Measurements from ENCODE around the gene CHIT1.
"Not testable (repeated sequence)": the region's sequence is repeated elsewhere in the genome, so short reads cannot be mapped to it uniquely, and the experiment has no call there.

Gene CHIT1

GRCh38 chr1:203252678-203253077, 23.2 kb upstream of the CHIT1 start:
- Histone ChIP-seq H3K4me2 (no peak overlapping the region), H3K27ac (no peak overlapping the region), H3K9me3 (replicated peaks in 1 of 11) (peaks cover 0 to 40% (median 12%) of the 10 kb centered on the region in 11 experiments; a peak in 13 of 22 replicates), H3K36me3 (no peaks in the 10 kb centered on the region), H3K4me3 (no peak overlapping the region), H3K27me3 (no peaks in the 10 kb centered on the region), H3K9ac (no peak overlapping the region), H4K20me1 (no peaks in the 10 kb centered on the region), H3K4me1 (peaks cover 0 to 3% (median 0%) of the 10 kb centered on the region in 10 experiments; a peak in 1 of 20 replicates)
- no peak for TF ChIP-seq Cebpa-rat (IDR thresholded peaks at IDR 0.05)

DNA sequence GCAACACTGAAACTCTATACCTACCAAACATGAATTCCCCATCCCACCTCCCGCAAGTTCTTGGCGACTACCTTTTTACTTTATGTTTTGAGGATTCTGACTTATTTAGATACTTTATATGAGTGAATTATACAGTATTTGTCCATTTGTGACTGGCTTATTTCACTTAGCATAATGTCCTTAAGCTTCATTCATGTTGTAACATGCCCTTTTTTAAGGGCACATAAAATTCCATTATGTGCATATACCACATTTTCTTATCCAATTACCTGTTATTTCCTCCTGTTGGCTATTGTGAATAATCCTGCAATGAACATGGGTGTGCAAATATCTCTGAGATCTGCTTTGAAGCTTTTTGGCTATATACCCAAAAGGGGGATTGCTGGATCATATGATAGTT, 22.0 kb upstream of the CHIT1 start:
- no peak for TF ChIP-seq Cebpa-rat (IDR thresholded peaks at IDR 0.05)
- H3K27ac ChIP-seq = no peak overlapping the region
- no peaks in the 10 kb centered on the region for H3K27me3 ChIP-seq
- no peak overlapping the region for H3K9ac ChIP-seq
- H4K20me1 ChIP-seq = no peaks in the 10 kb centered on the region
- H3K9me3 ChIP-seq (replicated peaks in 1 of 11) = peaks cover 0 to 34% (median 6%) of the 10 kb centered on the region in 11 experiments; a peak in 13 of 22 replicates
- H3K4me3 ChIP-seq = no peak overlapping the region
- H3K36me3 ChIP-seq = no peaks in the 10 kb centered on the region
- H3K4me2 ChIP-seq = no peak overlapping the region
- H3K4me1 ChIP-seq = peaks cover 0 to under 1% (median 0%) of the 10 kb centered on the region in 10 experiments; a peak in 1 of 20 replicates

DNA sequence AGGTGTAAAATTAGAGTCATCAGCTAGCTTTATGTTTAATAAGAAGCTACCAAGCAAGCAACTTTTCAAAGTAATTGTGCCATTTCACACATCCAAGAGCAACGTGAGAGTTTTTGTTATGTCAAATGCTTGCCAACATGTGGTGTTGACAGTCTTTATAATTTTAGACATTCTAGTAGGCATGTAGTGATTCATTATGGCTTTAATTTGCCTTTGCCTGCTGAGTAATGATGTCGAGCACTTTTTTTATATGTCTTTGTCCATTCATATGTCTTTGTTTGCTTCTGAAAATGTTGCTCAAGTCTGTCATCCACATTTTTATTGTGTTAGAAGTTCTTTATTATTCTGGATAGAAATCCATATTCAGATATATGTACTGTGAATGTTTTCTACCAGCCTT, 21.4 kb upstream of the CHIT1 start:
- no peak for TF ChIP-seq Cebpa-rat (IDR thresholded peaks at IDR 0.05)
- Histone ChIP-seq H3K27me3 (no peaks in the 10 kb centered on the region), H3K4me1 (no peaks in the 10 kb centered on the region), H3K9me3 (replicated peaks in 1 of 11) (peaks cover 0 to 32% (median 5%) of the 10 kb centered on the region in 11 experiments; a peak in 7 of 22 replicates), H3K4me3 (no peak overlapping the region), H3K9ac (no peak overlapping the region), H3K4me2 (no peak overlapping the region), H3K36me3 (no peaks in the 10 kb centered on the region), H4K20me1 (no peaks in the 10 kb centered on the region), H3K27ac (no peak overlapping the region)

GRCh38 chr1:203244776-203245175, 15.3 kb upstream of the CHIT1 start:
- no peaks in the 10 kb centered on the region for H4K20me1 ChIP-seq
- TF ChIP-seq Cebpa-rat (IDR thresholded peaks at IDR 0.05) = no peak
- no peaks in the 10 kb centered on the region for H3K27me3 ChIP-seq
- H3K4me1 ChIP-seq = peaks cover 1 to 9% (median 3%) of the 10 kb centered on the region in 10 experiments
- no peak overlapping the region for H3K4me3 ChIP-seq
- H3K9me3 ChIP-seq (replicated peaks in 1 of 11) = peaks cover 0 to 6% (median 0%) of the 10 kb centered on the region in 11 experiments; a peak in 2 of 22 replicates
- no peak overlapping the region for H3K9ac ChIP-seq
- no peaks in the 10 kb centered on the region for H3K36me3 ChIP-seq
- no peak overlapping the region for H3K4me2 ChIP-seq
- no peak overlapping the region for H3K27ac ChIP-seq

- not testable (repeated sequence) for H4K20me1 ChIP-seq, H3K4me3 ChIP-seq, H3K27me3 ChIP-seq, H3K27ac ChIP-seq, H3K9ac ChIP-seq, H3K4me2 ChIP-seq, H3K36me3 ChIP-seq
- Histone ChIP-seq H3K9me3 (replicated peaks in 1 of 11) (peaks cover 4 to 16% (median 10%) of the 10 kb centered on the region in 11 experiments), H3K4me1 (peaks cover 17 to 28% (median 21%) of the 10 kb centered on the region in 10 experiments)
Observed at GRCh38 chr1:203241708-203242107, 12.2 kb upstream of the CHIT1 start.

- H3K27me3 ChIP-seq = no peaks in the 10 kb centered on the region
- TF ChIP-seq Cebpa-rat (IDR thresholded peaks at IDR 0.05) = no peak
- H3K4me3 ChIP-seq = no peak overlapping the region
- H3K4me1 ChIP-seq = peaks cover 17 to 28% (median 21%) of the 10 kb centered on the region in 10 experiments
- peaks cover 0 to 6% (median 0%) of the 10 kb centered on the region in 11 experiments; a peak in 1 of 22 replicates for H3K36me3 ChIP-seq
- peaks cover 24 to 36% (median 29%) of the 10 kb centered on the region in 11 experiments for H3K9me3 ChIP-seq (replicated peaks in 1 of 11)
- peak overlapping the region in 3 of 11 experiments; percentile 41 to 50 (median 48); a peak in 4 of 22 replicates for H3K27ac ChIP-seq
- no peaks in the 10 kb centered on the region for H4K20me1 ChIP-seq
- H3K9ac ChIP-seq = peak overlapping the region in 3 of 11 experiments; percentile 8 to 43 (median 27); a peak in 4 of 22 replicates
- peak overlapping the region; percentile 43 to 95 (median 58) for H3K4me2 ChIP-seq
Observed at GRCh38 chr1:203239526-203240305, 10.2 kb upstream of the CHIT1 start.

DNA sequence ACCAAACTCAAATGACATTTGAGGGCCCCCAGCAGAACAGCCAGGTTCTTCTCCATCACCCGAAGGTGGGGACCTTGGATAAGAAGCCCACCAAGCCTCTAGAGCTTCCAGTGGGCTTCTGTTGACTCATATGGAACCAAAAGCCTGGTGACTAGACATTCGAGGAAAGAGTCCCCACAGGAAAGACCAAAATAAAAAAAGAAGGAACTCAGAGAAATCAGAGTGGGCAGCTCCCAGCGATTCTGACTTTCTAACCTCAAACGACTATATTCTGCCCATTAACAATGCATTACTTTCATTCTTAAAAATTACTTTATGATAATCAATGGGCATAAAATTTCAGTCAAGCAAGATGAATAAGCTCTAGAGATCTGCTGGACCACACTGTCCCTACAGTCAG, 9.6 kb upstream of the CHIT1 start:
- H3K4me2 ChIP-seq = peak overlapping the region; percentile 43 to 95 (median 58); a peak in 21 of 22 replicates
- peaks cover 0 to 6% (median 0%) of the 10 kb centered on the region in 11 experiments; a peak in 1 of 22 replicates for H3K36me3 ChIP-seq
- H3K27me3 ChIP-seq = no peaks in the 10 kb centered on the region
- H3K4me3 ChIP-seq = no peak overlapping the region
- H3K9ac ChIP-seq = no peak overlapping the region; a peak in 2 of 22 replicates
- H3K9me3 ChIP-seq (replicated peaks in 1 of 11) = peaks cover 30 to 42% (median 35%) of the 10 kb centered on the region in 11 experiments
- H3K4me1 ChIP-seq = peaks cover 17 to 28% (median 21%) of the 10 kb centered on the region in 10 experiments
- no peaks in the 10 kb centered on the region for H4K20me1 ChIP-seq
- no peak for TF ChIP-seq Cebpa-rat (IDR thresholded peaks at IDR 0.05)
- peak overlapping the region in 1 of 11 experiments; percentile 48; a peak in 1 of 22 replicates for H3K27ac ChIP-seq

GRCh38 chr1:203238535-203238934, 9.1 kb upstream of the CHIT1 start:
- Histone ChIP-seq H3K27me3 (no peaks in the 10 kb centered on the region), H4K20me1 (no peaks in the 10 kb centered on the region), H3K27ac (peak overlapping the region in 1 of 11 experiments; percentile 48; a peak in 1 of 22 replicates), H3K9me3 (replicated peaks in 1 of 11) (peaks cover 36 to 48% (median 40%) of the 10 kb centered on the region in 11 experiments), H3K9ac (no peak overlapping the region), H3K4me2 (peak overlapping the region in 8 of 11 experiments; percentile 50 to 95 (median 67); a peak in 13 of 22 replicates), H3K4me3 (no peak overlapping the region), H3K4me1 (peaks cover 17 to 28% (median 21%) of the 10 kb centered on the region in 10 experiments), H3K36me3 (peaks cover 0 to 6% (median 0%) of the 10 kb centered on the region in 11 experiments; a peak in 1 of 22 replicates)
- no peak for TF ChIP-seq Cebpa-rat (IDR thresholded peaks at IDR 0.05)

DNA sequence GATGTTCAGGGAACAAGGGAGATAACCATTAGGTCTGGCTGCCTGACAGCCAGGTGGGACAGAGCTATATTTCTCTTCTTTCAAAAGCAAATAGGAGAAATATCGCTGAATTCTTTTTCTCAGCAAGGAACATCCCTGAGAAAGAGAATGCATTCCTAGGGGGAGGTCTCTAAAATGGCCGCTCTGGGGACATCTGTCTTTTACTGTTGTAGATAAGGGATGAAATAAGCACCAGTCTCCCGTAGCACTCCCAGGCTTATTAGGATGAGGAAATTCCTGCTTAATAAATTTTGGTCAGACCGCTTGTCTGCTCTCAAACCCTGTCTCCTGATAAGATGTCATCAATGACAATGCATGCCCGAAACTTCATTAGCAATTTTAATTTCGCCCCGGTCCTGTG, 5.4 kb upstream of the CHIT1 start:
- not testable (repeated sequence) for H3K4me3 ChIP-seq, H3K4me2 ChIP-seq, H4K20me1 ChIP-seq, H3K36me3 ChIP-seq, H3K9ac ChIP-seq, H3K27me3 ChIP-seq, H3K27ac ChIP-seq
- Histone ChIP-seq H3K9me3 (replicated peaks in 1 of 11) (peaks cover 41 to 53% (median 47%) of the 10 kb centered on the region in 11 experiments), H3K4me1 (peaks cover 16 to 31% (median 22%) of the 10 kb centered on the region in 10 experiments)

Measured in BLaER1 treated with 17β-estradiol and CSF1 and Interleukin-3, amounts not matched to agents 10 nM and 100 nM (cell line).